SIG-M5 treated with dmso at 0.1 percent for 504 hours (cell line): ENCODE results near the gene SAPCD2.
"Not testable (repeated sequence)": the region's sequence is repeated elsewhere in the genome, so short reads cannot be mapped to it uniquely, and the experiment has no call there.

Source experiments
- DNase-seq: peaks from one replicate; lab custom pipeline; 2025; ENCODE audit not compliant: unreplicated experiment; lab: John Stamatoyannopoulos, UW

Gene SAPCD2

DNA sequence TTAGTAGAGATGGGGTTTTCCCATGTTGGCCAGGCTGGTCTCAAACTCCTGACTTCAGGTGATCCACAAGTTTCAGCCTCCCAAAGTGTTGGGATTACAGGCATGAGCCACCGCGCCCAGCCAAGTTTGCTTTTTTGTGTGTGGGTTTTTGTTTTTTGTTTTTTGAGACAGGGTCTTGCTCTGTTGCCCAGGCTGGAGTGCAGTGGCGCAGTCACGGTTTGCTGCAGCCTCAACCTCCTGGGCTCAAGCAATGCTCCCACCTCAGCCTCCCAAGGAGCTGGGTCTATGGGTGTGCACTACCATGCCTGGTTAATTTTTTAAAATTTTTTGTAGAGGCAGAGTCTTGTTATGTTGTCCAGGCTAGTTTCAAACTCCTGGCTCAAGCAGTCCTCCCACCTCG is 36.9 kb downstream of the SAPCD2 start:
- DNase-seq, result not testable (repeated sequence)

DNA sequence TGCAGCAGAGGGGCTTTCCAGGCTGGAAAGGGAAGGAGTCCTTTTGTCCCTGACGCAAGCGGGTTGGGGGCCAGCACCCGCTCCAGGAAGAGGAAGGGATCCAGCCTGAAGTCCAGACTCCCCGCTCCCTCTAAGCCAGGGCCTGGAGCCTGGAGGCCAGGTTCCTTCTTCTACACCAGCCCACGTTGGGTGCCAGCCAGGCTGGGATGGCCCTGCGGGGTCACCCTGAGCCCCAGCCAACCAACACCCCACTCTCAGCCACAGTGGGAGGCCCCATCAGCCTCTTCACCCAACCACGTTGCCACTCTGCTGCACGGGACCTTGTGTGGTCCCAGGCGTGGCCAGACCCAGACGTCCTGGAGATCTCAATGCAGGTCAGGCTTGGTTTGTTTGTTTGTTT is 37.5 kb downstream of the SAPCD2 start:
- no peak for DNase-seq

DNA sequence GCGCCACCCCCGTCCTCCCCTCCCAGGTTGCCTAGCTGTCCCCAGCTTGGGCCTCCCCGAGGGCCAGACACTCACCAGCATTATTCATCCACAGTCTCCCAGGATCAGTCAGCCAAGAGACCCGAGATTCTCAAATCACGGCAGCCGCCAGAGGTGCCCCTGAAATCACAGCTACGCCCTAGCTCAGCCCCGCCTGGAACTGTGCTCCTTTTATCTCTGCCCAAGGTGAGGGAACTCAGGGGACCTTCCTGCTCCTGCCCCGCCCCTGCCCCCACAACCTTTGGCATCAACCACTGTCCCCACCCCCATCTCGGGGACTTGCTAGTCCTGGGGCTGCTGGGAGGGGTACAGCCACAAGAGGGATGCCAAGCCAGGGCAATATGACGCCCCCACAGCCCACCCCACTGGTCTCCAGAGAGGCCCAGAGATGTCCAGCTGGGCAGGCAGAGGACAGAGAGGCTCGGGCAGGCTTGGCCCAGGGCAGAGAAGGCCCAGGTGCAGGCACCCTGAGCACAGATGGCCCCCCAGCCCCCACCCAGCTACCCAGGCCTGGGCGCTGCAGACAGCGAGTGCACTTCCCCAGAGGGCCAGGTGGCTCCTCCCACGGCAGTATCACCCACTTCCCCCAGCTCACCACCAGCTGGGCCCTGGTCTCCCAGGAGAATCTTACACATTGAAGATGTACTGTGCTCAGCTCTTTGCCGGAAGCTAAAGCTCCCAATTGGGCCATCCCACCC is 38.3 kb downstream of the SAPCD2 start, which contains the start of gene FUT7:
FUT7 (minus strand) TSS at position 185 of the 737 bp plus-strand sequence; CDS start at position 88, 97 bp downstream.
- no peak for DNase-seq

DNA sequence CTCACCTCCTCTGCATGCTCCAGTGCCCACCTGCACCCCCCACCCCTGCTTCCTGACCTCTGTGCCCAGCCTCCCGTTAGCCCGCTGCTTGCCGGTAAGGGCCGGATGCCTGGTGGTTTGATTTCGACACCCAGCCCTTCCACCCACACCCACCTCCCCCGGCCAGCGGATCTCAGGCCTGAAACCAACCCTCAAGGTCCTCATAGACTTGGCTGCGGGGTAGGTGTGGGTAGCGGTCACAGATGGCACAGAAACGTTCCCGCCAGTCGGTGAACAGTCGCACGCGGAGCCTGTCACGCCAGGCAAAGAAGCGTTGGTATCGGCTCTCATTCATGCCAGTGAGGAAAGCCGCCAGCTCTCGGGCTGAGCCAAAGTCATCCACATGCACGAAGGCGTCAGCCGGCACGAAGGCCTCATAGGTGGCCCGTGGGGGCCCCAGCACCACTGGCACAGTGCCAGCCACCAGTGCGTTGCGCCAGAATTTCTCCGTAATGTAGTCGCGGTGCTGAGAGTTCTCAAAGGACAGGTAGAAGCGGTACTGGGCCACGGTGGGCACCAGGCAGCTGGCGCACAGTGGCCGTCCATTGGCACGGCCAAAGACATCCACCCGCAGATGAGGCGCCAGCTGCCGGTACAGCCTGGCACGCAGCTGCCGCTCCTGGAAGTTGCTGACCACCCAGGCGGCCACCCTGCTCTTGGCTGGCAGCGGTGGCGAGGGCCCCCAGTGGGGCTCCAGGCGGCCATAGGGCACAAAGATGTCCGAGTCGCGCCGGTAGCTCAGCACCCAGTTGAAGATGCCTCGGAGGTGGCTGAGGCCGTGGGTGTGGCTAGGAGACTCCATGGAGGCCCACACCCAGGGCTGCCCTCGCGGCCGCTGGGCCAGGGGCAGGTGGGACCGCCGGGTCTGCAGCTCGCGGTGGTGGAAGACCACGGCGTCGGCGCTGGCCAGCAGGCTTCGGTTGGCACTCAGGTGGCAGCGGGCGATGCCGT is 39.5 kb downstream of the SAPCD2 start:
- DNase-seq, result peak; percentile 39

DNA sequence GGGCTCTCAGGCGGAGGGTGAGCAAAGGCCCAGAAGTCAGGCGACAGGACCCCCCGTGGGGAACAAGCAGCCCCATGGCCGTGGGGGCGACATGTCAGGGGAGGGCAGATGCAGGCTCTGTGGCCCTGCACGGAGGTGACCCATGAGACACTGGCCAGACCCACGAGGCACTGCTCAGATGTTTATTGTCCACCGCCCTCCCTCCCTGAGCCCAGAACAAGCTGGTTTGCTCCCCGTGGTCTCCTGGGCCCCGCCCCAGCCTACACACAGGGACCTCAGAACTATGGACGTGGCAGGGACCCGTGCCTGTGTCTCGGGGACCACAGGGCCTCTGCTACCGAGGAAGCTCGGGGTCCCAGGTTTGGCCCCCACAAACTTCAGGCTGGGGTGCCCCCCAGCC is 40.4 kb downstream of the SAPCD2 start:
- no peak for DNase-seq

DNA sequence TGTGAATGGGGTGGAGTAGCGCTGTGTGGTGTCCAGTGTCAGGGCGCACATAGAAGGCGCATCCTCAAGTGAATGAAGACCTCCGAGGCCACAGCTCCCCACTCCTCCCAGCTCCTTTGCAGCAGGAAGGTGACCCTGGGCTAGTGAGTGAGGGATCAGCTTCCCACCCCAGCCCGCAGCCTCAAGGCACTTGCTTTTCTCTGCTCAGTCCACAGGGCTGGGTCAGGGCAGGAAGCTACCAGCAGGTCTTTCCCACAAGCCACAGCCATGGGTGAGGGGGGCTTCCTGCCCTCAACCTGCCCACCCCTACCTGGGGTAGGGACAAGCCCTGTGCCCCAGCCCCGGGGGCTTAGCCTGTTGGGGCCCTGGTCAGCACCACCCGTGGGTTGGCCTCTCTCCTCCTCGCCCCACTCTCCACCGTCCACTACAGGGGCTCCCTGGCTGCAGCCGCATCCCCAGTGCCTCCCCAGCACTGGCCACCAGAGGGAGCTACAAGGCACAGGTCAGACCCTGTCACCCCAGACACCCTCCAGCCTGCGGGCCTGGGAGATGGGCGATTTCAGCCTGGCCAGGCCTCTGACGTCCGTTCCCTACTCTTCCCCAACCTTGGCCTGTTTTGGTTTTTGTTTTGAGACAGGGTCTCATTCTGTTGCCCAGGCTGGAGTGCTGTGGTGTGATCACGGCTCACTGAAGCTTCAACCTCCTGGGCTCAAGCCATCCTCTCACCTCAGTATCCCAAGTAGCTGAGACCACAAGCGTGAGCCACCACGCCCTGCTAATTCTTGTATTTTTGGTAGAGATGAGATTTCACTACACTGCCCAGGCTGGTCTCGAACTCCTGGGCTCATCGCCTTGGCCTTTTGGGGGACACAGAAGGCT is 41.1 kb downstream of the SAPCD2 start:
- DNase-seq, result peak; percentile 48

DNA sequence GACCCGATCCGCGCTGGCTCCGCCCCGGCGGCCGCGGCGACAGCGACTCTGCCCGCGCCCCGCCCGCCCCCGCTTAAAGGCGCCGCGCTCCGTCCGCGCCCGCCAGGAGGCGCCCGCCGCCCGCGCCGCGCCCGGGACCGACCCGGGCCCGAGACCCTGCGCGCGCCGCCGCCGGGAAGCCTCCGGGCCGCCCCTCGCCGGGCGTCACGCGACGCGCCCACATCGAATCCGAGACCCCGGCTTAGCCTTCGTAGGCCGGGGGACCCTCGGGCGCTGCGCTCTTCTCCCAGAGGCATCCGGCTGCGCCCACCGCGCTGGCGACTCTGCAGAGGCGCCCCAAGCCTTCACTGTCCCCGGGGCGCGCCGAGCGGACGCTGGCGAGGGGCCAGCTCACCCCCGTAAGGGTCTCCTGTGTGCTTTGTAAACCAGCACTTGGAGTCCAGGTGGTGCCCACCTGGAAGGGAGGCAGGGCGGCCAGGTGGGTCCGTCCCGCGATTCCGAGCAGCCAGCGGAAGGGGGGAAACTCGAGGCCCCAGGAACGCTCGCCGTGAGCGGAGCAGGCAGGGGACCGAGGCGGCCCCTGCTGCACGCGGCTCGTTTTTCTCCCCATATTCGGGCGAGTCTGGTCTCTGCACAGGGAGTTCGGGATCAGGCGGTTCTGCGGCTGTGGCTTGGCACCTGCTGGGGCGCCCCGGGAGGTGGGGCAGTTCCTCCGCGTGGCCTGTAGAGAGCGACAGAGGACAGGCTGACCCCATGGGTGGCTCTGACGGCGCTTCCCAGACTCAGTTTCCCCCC is 41.9 kb downstream of the SAPCD2 start:
- DNase-seq, result peak; percentile 65

DNA sequence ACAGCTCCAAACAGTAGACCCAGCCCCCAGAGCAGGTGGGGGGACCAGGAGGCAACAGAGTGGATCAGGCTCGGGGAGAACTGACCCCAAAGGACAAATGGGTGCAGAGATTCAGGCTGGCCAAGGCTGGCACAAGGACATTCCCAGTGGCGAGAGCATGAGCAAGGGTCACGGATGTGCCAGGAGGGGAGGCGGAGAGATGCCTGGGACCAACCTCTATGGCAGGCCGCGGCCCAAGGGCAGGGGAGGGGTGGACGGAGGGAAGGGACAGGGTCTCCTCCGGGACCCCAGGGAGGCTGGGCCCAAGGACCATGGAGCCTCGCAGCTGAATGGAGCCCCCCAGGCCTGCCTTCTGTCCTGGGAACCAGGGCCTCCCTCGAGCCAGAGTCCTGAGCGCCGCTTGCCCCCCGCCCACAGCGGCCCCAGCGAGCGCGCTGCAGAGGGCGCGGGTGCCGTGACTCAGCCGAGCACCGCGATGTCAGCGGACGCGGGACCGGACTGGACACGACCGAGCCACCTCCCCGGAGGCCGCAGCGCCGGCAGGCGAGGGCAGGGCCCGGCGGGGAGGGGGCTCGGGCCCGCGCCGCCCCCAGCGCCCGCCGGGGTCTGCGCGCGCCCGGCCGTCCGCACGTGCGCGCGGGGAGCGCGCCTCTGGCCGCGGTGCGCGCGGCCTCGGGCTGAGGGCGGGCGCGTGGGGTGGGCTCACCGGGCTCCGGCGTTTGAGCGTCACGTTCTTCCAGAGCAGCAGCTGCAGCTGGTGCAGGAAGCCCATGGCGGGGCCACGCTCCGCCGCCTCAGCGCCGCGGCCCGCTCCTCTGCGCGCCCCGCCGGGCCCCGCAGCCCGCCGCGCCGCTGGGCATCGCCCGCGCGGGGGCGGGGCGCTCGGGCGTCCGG is 42.7 kb downstream of the SAPCD2 start, which contains the start of gene ABCA2:
ABCA2 (minus strand) TSS at position 869 of the 894 bp plus-strand sequence; CDS start at position 772, 97 bp downstream.
- no peak for DNase-seq

DNA sequence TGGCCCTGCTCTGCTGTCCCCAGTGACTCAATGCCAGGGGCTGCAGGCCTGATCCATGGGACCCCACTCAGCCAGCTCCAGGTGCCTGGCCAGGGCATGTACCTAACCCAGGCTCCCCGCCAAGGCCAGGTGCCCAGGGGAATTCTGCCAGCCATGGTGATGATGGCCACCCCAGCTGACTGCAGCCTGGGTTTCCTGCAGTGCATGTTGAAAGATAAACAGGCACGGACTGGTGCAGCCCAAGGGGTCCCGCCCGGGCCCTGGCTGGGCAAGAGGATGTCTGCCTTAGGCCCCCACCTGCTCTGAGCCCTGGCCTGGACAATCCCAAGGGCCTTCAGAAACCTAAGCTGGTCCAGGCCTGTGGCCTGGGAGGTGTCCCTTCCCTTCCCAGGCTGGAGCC is 43.5 kb downstream of the SAPCD2 start:
- no peak for DNase-seq

DNA sequence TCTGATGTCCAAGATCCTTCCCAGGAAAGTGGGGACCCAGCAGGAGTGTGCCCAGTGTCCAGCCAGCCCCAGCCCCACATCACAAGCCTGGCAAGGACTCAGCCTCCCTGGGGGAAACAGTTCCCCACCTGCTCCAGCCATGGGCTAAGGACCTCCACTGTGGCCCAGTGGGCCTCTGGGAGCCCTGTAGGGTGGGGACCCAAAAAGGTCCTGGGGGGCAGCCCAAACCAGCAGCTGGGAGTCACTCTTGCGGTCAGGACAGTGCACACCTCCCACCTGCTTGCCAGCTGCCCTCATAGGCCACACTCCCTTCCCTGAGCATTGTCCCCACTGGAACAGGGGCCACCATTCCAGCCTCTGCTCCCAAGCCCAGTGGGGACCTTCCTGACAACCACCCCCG is 44.0 kb downstream of the SAPCD2 start:
- no peak for DNase-seq

DNA sequence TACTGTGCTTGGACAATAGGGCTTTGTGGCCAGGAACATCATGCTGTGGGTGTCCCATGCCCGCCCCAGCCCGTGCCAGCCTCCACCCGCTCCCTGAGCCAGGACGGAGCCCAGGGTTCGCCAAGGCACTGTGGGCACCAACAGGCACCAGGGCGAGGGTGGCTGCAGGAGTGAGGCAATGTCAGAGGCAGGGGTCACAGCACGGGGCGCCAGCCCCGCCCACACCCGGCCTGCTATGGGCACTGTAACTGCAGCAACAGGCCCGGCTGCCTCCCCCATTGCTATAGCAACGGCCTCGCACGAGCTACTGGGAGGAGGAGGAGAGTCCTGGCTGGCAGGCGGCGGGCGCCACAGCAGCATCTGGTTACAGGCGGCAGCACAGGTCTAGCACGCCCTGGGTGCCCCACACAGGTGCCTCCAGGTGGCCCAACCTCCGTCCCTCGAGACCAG is 44.8 kb downstream of the SAPCD2 start:
- peak; percentile 66 for DNase-seq

DNA sequence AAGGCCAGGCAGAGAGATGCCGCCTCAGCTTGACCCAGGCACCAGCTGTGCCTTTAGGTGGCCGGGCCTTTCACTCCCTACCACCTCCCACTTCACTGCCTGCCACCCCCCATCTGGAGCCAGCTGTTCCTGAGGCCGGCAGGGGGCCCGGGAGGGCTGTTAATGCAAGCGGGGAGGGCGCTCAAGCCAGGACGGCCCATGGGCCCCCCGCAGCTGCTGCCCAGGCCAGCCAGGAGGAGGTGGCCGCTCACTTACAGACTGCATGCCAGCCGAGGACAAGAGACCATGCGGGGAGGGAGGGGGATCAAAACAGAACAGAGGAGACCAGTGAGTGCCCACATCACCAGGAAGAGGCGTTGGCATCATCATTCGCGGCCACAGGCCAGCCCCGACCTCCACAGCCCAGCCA is 46.8 kb downstream of the SAPCD2 start:
- no peak for DNase-seq

DNA sequence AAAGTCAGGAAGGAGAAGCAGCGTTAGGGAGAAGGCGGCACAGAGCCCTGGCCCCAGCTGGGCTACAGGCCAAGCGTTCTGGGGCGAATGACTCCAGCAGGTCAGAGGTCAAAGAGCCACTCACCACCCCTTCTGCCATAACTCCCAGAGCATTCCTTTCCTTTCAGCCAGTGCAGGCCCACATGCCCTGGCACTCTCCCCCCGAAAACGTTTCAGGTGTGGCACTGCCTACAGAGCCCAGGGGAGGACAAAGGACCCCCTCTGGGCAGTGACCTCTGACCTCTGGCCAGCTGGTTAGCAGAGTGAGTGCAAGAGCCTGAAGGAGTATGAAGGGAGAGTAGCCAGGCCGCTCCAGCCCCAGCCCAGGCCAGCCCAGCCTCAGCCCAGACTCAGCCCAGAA is 47.2 kb downstream of the SAPCD2 start:
- DNase-seq, result no peak

DNA sequence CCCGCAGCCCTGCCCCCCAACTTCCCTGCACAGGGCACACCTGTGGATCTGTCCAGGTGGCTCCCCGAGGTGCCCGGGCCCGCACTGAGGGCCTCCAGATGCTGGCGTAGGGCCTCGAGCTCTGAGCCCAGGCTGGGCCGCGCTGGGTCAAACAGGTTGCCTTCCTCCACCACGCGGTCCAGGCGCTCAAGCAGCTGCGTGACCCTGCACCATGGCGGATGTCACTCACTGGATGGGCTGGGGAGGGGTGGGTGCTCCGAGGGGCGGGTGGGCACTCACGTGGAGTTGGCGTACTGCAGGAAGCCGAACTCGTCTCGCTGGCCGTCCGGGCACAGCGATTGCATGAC is 47.7 kb downstream of the SAPCD2 start:
- DNase-seq, result no peak

DNA sequence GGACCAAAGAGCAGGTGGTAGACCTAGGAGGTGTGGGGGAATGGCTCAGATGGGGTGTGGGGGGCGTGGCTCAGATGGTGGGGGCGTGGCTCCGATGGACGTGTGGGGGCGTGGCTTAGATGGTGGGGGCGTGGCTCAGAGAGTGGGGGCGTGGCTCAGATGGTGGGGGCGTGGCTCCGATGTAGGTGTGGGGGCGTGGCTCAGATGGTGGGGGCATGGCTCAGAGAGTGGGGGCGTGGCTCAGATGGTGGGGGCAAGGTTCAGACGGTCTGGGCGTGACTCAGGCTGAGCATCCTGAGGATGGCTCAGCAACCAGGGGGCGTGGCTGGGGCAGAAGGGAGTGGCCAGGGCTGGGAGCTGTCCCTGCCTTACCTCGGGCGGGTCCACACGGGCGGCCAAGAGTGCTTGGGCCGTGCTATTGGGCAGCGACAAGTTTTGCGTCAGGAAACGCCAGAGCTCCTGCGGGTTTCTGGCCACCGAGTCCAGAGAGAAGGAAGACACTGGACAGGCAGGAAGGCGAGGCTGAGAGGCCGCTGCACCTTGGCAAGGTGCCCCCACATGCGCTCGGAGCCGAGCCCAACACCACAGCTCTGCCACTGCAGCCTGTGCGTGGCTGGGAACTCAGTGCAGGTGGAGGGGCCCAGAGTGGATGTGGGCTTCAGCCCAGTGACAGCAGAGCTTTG is 48.2 kb downstream of the SAPCD2 start:
- peak; percentile 75 for DNase-seq

DNA sequence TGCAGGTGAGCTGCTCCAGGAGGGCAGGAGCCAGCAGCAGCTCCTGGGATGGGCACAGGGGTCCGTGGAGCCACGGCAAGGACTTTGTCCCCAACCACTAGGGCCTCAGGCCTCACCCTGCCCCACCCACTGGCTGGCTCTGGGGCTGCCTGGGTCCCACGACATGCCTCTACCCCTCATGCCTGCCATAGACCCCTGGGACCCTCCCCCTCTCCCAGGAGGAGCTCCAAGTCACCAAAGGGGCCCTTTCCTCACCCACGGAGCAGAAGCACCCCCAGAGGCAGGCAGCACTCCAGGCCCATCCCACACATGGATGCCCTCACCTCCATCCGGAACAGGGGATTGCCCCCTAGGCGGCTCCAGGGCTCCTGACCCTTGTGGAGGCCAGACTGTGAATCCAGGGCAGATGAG is 48.8 kb downstream of the SAPCD2 start:
- DNase-seq, result no peak

DNA sequence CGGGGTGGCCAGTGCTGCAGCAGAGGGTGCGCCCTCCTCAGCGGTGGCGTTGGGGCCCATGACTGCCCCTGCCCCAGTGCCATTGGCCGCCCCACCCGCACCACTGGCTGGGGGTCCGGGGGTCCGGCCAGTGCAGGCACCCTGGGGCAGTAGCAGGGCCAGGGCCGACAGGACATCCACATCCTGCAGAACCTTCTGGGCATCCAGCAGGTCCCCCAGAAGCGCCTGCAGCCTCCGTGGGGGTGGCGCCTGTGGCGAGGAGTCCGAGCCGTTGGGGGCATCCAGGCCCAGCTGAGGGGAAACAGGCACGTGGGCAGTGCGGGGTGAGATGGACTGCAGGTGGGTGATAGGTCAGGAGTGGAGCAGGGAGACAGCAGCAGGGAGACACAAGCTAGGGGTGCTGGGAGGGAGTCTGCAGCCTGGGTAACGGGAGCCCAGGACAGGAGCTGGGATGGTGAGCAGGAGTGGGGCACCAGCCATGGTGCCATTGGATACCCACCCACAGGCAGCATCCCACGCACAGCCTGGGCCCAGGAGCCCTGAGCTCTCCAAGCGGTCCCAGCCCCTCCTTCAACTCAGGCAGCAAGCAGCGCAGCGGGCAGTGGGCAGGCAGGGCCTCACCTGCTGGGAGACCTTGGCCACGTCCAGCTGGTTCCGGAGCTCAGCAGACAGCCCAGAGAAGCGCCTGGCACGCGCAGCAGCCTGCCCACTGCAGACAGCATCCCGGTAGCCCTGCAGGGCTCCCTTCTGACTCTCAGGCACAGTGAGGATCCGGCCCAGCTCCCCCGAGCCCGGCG is 49.4 kb downstream of the SAPCD2 start:
- DNase-seq, result no peak
